Cardiac muscle cell (in vitro differentiated cells and primary cell): ENCODE results near the gene MARS1. TPM values are rescaled to one million over a fixed set of nuclear protein-coding genes. Genes with fewer than 3 reads are reported as not detected.

Source experiments
- DNase-seq, 2 donors: peaks; one replicate each; pipeline versions ENCODE4 v3.0.0 to v3.0.0-alpha.2; 2010 to 2017; ENCODE audit warnings: low read depth in 1 of 2, low spot score in 1 of 2
- H3K27ac ChIP-seq: fragments of 200-600 bp; sonication (generic); 2 replicates; pipeline ENCODE4 v1.5.1; 2016
- H3K27me3 ChIP-seq: fragments of 200-600 bp; sonication (generic); 2 replicates; pipeline ENCODE4 v1.6.0; 2016; ENCODE audit warnings: control low read depth
- H3K36me3 ChIP-seq: fragments of 200-600 bp; sonication (generic); 2 replicates; pipeline ENCODE4 v1.5.1; 2016; ENCODE audit warnings: control low read depth
- H3K4me1 ChIP-seq: fragments of 200-600 bp; sonication (generic); 2 replicates; pipeline ENCODE4 v1.8.1; 2017; ENCODE audit warnings: low read depth, mild to moderate bottlenecking, mixed run types
- H3K4me3 ChIP-seq: fragments of 200-600 bp; sonication (generic); 2 replicates; pipeline ENCODE4 v1.5.1; 2016; ENCODE audit warnings: mild to moderate bottlenecking
- H3K9me3 ChIP-seq: fragments of 200-600 bp; sonication (generic); 2 replicates; pipeline ENCODE4 v1.5.1; 2017; ENCODE audit warnings: low read depth, mild to moderate bottlenecking, control low read depth
- CTCF ChIP-seq: IDR thresholded peaks from 2 replicates; pipeline ENCODE4 v1.5.1; 2012; ENCODE audit warnings: low read depth, mild to moderate bottlenecking, low read length
- polyA plus RNA-seq: library from polyadenylated mRNA; unstranded; fragments of >200 nt; fragmentation: Nextera tagmentation; extraction: Ambion mirVana; gene quantifications from 2 replicates; pipeline ENCODE4 v1.2.1, GENCODE V29; 2016
- total RNA-seq: library from RNA; depleted of rRNA; stranded (reverse); fragments of >200 nt; gene quantifications from 2 replicates; pipeline ENCODE4 v1.2.3, GENCODE V29; 2016

Gene MARS1
- total and polyA plus RNA-seq, 2 experiments from 2014 or later: 76.7 to 190 TPM

DNA sequence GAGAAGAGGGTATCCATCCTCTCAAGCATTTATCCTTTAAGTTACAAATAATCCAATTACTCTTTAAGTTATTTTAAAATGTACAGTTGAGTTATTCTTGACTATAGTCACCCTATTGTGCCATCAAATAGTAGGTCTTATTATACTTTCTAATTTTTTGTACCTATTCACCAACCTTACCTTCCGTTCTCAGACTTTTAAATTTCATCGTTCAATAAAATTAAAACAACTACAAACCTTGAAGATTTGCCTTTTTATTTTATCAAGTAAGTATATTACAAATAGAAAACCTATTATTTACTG, 60.1 kb downstream of the MARS1 start:
- Histone ChIP-seq H3K4me3 (no peak overlapping the region), H3K4me1 (no peaks in the 10 kb centered on the region), H3K27me3 (peaks cover 47% of the 10 kb centered on the region), H3K36me3 (no peaks in the 10 kb centered on the region), H3K9me3 (no peaks in the 10 kb centered on the region), H3K27ac (no peak overlapping the region)
- DNase-seq: no peak
- no peak for TF ChIP-seq CTCF

DNA sequence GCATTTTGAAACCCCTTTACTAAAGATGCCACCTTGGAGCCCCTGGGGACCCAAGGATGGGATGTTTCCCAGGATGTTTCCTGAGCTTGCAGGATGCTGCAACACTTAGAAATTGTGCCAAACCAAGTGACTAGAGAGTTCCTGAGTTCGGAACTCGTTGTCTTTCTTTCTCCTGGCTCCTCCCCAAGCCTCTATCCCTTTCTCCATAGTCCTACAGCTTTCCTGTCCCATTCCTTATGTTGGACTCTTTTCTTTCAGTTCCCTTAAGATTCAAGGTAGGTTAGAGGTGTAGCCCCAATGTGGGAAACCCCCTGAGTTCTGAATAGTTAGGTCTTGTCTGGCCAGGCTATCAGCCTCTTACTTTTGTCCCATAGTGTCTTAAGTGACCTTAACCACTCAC, 60.6 kb downstream of the MARS1 start:
- DNase-seq: no peak
- no peak overlapping the region for H3K4me3 ChIP-seq
- no peaks in the 10 kb centered on the region for H3K36me3 ChIP-seq
- no peak overlapping the region for H3K27ac ChIP-seq
- no peaks in the 10 kb centered on the region for H3K4me1 ChIP-seq
- no peaks in the 10 kb centered on the region for H3K9me3 ChIP-seq
- TF ChIP-seq CTCF: no peak
- H3K27me3 ChIP-seq: peaks cover 50% of the 10 kb centered on the region

- no peak for DNase-seq
- TF ChIP-seq CTCF: no peak
- peaks cover 6% of the 10 kb centered on the region for H3K4me1 ChIP-seq
- H3K36me3 ChIP-seq: no peaks in the 10 kb centered on the region
- H3K27me3 ChIP-seq: peaks cover 50% of the 10 kb centered on the region
- peak overlapping the region; percentile 25 for H3K4me3 ChIP-seq
- H3K9me3 ChIP-seq: no peaks in the 10 kb centered on the region
- H3K27ac ChIP-seq: no peak overlapping the region
These were observed 61.5 kb downstream of the MARS1 start for GRCh38 chr12:57549203-57549908.

GRCh38 chr12:57549909-57550640, 62.2 kb downstream of the MARS1 start, which contains the start of gene KIF5A:
Gene KIF5A, plus strand, starts transcription at chr12:57550044. Its CDS starts 228 bp downstream, at chr12:57550272.
- Histone ChIP-seq H3K36me3 (no peaks in the 10 kb centered on the region), H3K9me3 (no peaks in the 10 kb centered on the region), H3K27ac (no peak within 1 kb of the TSS), H3K27me3 (peaks cover 50% of the 10 kb centered on the region), H3K4me1 (peaks cover 6% of the 10 kb centered on the region), H3K4me3 (peak within 1 kb of the TSS; percentile 25)
- TF ChIP-seq CTCF: peak; percentile 10
- DNase-seq: peak in 1 of 2 donors; percentile 62

DNA sequence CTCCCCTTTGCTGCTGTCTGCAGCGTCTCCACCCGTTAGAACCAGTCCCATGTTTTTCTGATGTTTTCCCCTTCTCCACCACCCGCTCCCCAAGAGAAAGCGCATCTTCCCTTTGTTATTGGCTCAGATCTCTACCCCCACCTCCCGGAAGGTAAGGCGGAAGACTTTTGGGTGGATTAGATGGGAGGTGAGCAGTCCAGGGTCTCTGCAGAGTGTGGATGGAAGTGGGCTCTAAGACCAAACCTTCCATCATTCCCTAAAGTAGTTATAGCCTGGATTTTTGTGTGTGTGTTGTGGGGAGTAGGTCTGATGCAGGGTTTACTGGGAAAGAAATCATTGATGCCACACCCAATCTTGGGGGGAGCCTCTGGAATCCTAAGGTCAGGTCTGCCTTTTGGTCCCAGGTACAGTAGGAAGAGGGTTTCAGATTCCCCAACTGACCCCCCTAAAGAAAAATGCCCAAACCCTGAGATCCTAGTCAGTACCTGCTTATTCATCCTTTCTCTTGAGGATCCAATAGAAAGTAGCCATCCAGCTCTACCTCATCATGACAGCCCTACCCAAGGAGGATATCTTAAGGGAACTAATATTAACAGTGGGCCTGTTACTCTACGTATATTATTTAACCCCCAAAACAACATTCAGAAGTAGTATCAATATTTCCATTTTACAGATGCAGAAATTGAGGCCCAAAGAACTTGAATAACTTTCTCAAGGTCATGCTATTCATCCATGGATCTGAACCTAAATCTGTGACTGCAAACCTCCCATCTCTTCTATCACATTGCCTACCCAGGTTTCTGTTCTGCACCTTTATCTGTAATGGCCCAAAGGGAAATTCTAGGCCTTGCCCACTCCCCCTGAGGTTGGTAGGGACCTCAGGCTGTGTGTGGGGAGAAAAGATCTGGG, 63.0 kb downstream of the MARS1 start:
- TF ChIP-seq CTCF: no peak
- Histone ChIP-seq H3K4me1 (peaks cover 6% of the 10 kb centered on the region), H3K27me3 (peaks cover 50% of the 10 kb centered on the region), H3K36me3 (no peaks in the 10 kb centered on the region), H3K9me3 (no peaks in the 10 kb centered on the region), H3K4me3 (no peak overlapping the region), H3K27ac (no peak overlapping the region)
- no peak for DNase-seq
